ENCODE measurements around the gene TTC39B.
A peak's percentile ranks its signal among the peaks of the same experiment; 100 is the strongest.
"Not testable (repeated sequence)": the region's sequence is repeated elsewhere in the genome, so short reads cannot be mapped to it uniquely, and the experiment has no call there.

TTC39B gene

GRCh38 chr9:15306757-15307522 is at the start of gene TTC39B:
TSS of gene TTC39B (minus strand) at chr9:15307216. CDS start at chr9:15307125, 91 bp downstream.
- DNase-seq = peak; percentile 90

- no peak for DNase-seq
Measured at GRCh38 chr9:15355669-15356068, 48.7 kb upstream of the TTC39B start.

- no peak for DNase-seq
Measured at GRCh38 chr9:15354713-15355112, 47.7 kb upstream of the TTC39B start.

GRCh38 chr9:15353892-15354291 is 46.9 kb upstream of the TTC39B start:
- no peak for DNase-seq

- DNase-seq = no peak
Measured at GRCh38 chr9:15352306-15352705, 45.3 kb upstream of the TTC39B start.

GRCh38 chr9:15349892-15350761 is 43.1 kb upstream of the TTC39B start:
- DNase-seq = peak; percentile 39

GRCh38 chr9:15346837-15347236 is 39.8 kb upstream of the TTC39B start:
- no peak for DNase-seq

- DNase-seq = no peak
Measured at GRCh38 chr9:15344191-15344590, 37.2 kb upstream of the TTC39B start.

GRCh38 chr9:15333376-15333881 is 26.4 kb upstream of the TTC39B start:
- DNase-seq = no peak

- DNase-seq = no peak
Measured at GRCh38 chr9:15332939-15333338, 25.9 kb upstream of the TTC39B start.

GRCh38 chr9:15329539-15330109 is 22.6 kb upstream of the TTC39B start:
- DNase-seq = no peak

GRCh38 chr9:15328946-15329345 is 21.9 kb upstream of the TTC39B start:
- DNase-seq = no peak

- not testable (repeated sequence) for DNase-seq
Measured at GRCh38 chr9:15322695-15323094, 15.7 kb upstream of the TTC39B start.

- not testable (repeated sequence) for DNase-seq
Measured at GRCh38 chr9:15319661-15320060, 12.6 kb upstream of the TTC39B start.

- no peak for DNase-seq
Measured at GRCh38 chr9:15317836-15318235, 10.8 kb upstream of the TTC39B start.

- DNase-seq = no peak
Measured at GRCh38 chr9:15311607-15312006, 4.6 kb upstream of the TTC39B start.

GRCh38 chr9:15310107-15310850 is 3.3 kb upstream of the TTC39B start:
- DNase-seq = no peak

- no peak for DNase-seq
Measured at GRCh38 chr9:15308511-15308910, 1.5 kb upstream of the TTC39B start.

GRCh38 chr9:15307523-15307841 is 466 bp upstream of the TTC39B start:
- DNase-seq = no peak

- peak; percentile 63 for DNase-seq
Measured at GRCh38 chr9:15306068-15306756, 804 bp downstream of the TTC39B start.

- DNase-seq = no peak
Measured at GRCh38 chr9:15305470-15305869, 1.5 kb downstream of the TTC39B start.

GRCh38 chr9:15304632-15305031 is 2.4 kb downstream of the TTC39B start:
- no peak for DNase-seq

Data from NCI-H1436 (cell line).